HCT116 (cell line): Measurements from ENCODE around the gene CDX1. TPM values are rescaled to one million over a fixed set of nuclear protein-coding genes. Genes with fewer than 3 reads are reported as not detected.

Experiments
- ATAC-seq: fragments of 200-7000 bp; cut with Tn5 transposase; 2 replicates; pipeline ENCODE4 v1.9.1; 2020; ENCODE audit warnings: mild to moderate bottlenecking, moderate library complexity
- BruUV-seq: library from RNA; stranded (reverse); fragments of 400-500 nt; replicated peaks from 2 replicates; lab custom pipeline; 2021; lab: Mats Ljungman, UMichigan
- CTCF ChIA-PET: fragments of 300-600 bp; sonication (Branson Sonifier 250); formaldehyde crosslinking; loops from one replicate; lab custom pipeline; 2021; ENCODE audit warnings: antibody characterized with exemption; lab: Charles Lee
- POLR2A ChIA-PET: fragments of 300-600, 350-600 bp; sonication (Branson Sonifier 250); formaldehyde crosslinking; loops from one replicate; lab custom pipeline; 2021; ENCODE audit warnings: antibody characterized with exemption; lab: Charles Lee
- RAD21 ChIA-PET, 2 experiments: fragments of 300-600 bp; sonication (Branson Sonifier 250); formaldehyde crosslinking; loops; one replicate each; lab custom pipeline; 2023; ENCODE audit warnings: low total read pairs in 2 of 2; ENCODE audit not compliant: uncharacterized antibody in 2 of 2, unreplicated experiment in 2 of 2, low non-redundant PET in 1 of 2; lab: Charles Lee
- DNase-seq: peaks from one replicate; pipeline ENCODE4 v3.0.0-alpha.2; 2010; ENCODE audit warnings: low read depth, low spot score
- H2AFZ ChIP-seq: fragments of 200-600 bp; shearing (Covaris generic), sonication (generic); 2 replicates; pipeline ENCODE4 v1.6.1; 2017; ENCODE audit warnings: low read depth, mixed run types, mixed read lengths, antibody characterized with exemption, low read length; ENCODE audit not compliant: poor library complexity, severe bottlenecking
- H3K27ac ChIP-seq: 2 replicates; pipeline ENCODE4 v1.5.1; 2012; ENCODE audit warnings: low read depth, low read length
- H3K27me3 ChIP-seq: fragments of 200-600 bp; sonication (generic); 2 replicates; pipeline ENCODE4 v1.6.1; 2016; ENCODE audit warnings: mixed run types, low read length, mixed read lengths; ENCODE audit not compliant: insufficient read depth
- H3K36me3 ChIP-seq, 2 experiments: fragments of 200-500 bp in 1 of 2; fragments of 200-600 bp in 1 of 2; sonication (Bioruptor generic) in 1 of 2; sonication (generic) in 1 of 2; 2 replicates each; pipeline versions ENCODE4 v1.5.1 to v1.6.1; 2014 to 2016; ENCODE audit warnings: low read length in 2 of 2, inconsistent platforms in 1 of 2, mixed read lengths in 1 of 2, mixed run types in 1 of 2; ENCODE audit not compliant: insufficient read depth in 2 of 2, control insufficient read depth in 1 of 2
- H3K4me1 ChIP-seq, 2 experiments: fragments of 200-600 bp in 1 of 2; sonication (generic) in 1 of 2; 2 replicates each; pipeline versions ENCODE4 v1.5.1 to v1.6.1; 2012 to 2017; ENCODE audit warnings: low read length in 2 of 2, inconsistent platforms in 1 of 2, mild to moderate bottlenecking in 1 of 2, mixed read lengths in 1 of 2, mixed run types in 1 of 2, moderate library complexity in 1 of 2; ENCODE audit not compliant: insufficient read depth in 2 of 2, control insufficient read depth in 1 of 2
- H3K4me2 ChIP-seq: fragments of 200-600 bp; sonication (generic); 2 replicates; pipeline ENCODE4 v1.6.1; 2017; ENCODE audit warnings: mixed run types, low read length, mixed read lengths
- H3K4me3 ChIP-seq, 2 experiments: fragments of 200-600 bp in 1 of 2; sonication (generic) in 1 of 2; replicated peaks in 1 of 2; 2 replicates each; pipeline ENCODE4 v1.5.1; 2011 to 2016; ENCODE audit warnings: low read length in 2 of 2, control low read depth in 1 of 2, low read depth in 1 of 2, mild to moderate bottlenecking in 1 of 2, mixed read lengths in 1 of 2, mixed run types in 1 of 2
- H3K79me2 ChIP-seq: fragments of 200-600 bp; sonication (generic); 2 replicates; pipeline ENCODE4 v1.6.1; 2017; ENCODE audit warnings: mild to moderate bottlenecking, mixed run types, low read length, moderate library complexity, mixed read lengths; ENCODE audit not compliant: insufficient read depth
- H3K9ac ChIP-seq: fragments of 200-600 bp; sonication (generic); 2 replicates; pipeline ENCODE4 v1.6.1; 2016; ENCODE audit warnings: low read length, mixed read lengths
- H3K9me2 ChIP-seq: fragments of 200-600 bp; sonication (generic), shearing (Covaris generic); 2 replicates; pipeline ENCODE4 v1.6.1; 2017; ENCODE audit warnings: mixed run types, mild to moderate bottlenecking, moderate library complexity; ENCODE audit not compliant: insufficient read depth
- H3K9me3 ChIP-seq, 2 experiments: fragments of 200-500 bp in 1 of 2; fragments of 200-600 bp in 1 of 2; sonication (Bioruptor generic) in 1 of 2; sonication (generic) in 1 of 2; 2 replicates each; pipeline ENCODE4 v1.6.1; 2014 to 2017; ENCODE audit warnings: low read length in 2 of 2, mixed read lengths in 2 of 2, inconsistent platforms in 1 of 2, low read depth in 1 of 2, mild to moderate bottlenecking in 1 of 2, mixed run types in 1 of 2, moderate library complexity in 1 of 2; ENCODE audit not compliant: control insufficient read depth in 1 of 2, insufficient read depth in 1 of 2
- H4K20me1 ChIP-seq: fragments of 200-600 bp; sonication (generic), shearing (Covaris generic); 2 replicates; pipeline ENCODE4 v1.6.1; 2017; ENCODE audit warnings: mixed run types, mild to moderate bottlenecking, moderate library complexity; ENCODE audit not compliant: insufficient read depth
- ATF3 ChIP-seq: IDR thresholded peaks from 2 replicates; pipeline ENCODE4 v1.6.1; 2012
- CTCF ChIP-seq, 3 experiments: fragments of 200-600 bp in 1 of 3; sonication (generic) in 1 of 3; IDR thresholded peaks in 2 of 3; conservative IDR thresholded peaks in 1 of 3; 2 replicates each; pipeline ENCODE4 v1.5.1; 2012 to 2017; ENCODE audit warnings: low read depth in 2 of 3, low read length in 2 of 3, antibody characterized with exemption in 1 of 3, borderline replicate concordance in 1 of 3, control low read depth in 1 of 3, mild to moderate bottlenecking in 1 of 3, mixed read lengths in 1 of 3, mixed run types in 1 of 3, moderate library complexity in 1 of 3; ENCODE audit not compliant: insufficient read depth in 1 of 3
- ELF1 ChIP-seq: IDR thresholded peaks from 2 replicates; pipeline ENCODE4 v1.6.1; 2012; ENCODE audit warnings: low read depth, borderline replicate concordance
- EZH2 ChIP-seq: fragments of 200-600 bp; sonication (generic); IDR thresholded peaks from 2 replicates; pipeline ENCODE4 v1.6.1; 2017; ENCODE audit warnings: antibody characterized with exemption, mixed run types
- FOSL1 ChIP-seq: IDR thresholded peaks from 2 replicates; pipeline ENCODE4 v1.6.1; 2012; ENCODE audit warnings: low read depth
- JUND ChIP-seq: IDR thresholded peaks from 2 replicates; pipeline ENCODE4 v1.6.1; 2012
- MAX ChIP-seq: IDR thresholded peaks from 2 replicates; pipeline ENCODE4 v1.6.1; 2012
- POLR2A ChIP-seq: IDR thresholded peaks from 2 replicates; pipeline ENCODE4 v1.7.0; 2011; ENCODE audit warnings: borderline replicate concordance; ENCODE audit not compliant: insufficient read depth, insufficient read length; ENCODE audit errors: extremely low read depth
- RAD21 ChIP-seq: IDR thresholded peaks from 2 replicates; pipeline ENCODE4 v1.6.1; 2012; ENCODE audit warnings: low read depth, mild to moderate bottlenecking
- SIN3A ChIP-seq: IDR thresholded peaks from 2 replicates; pipeline ENCODE4 v1.6.1; 2012; ENCODE audit warnings: low read depth
- SP1 ChIP-seq: IDR thresholded peaks from 2 replicates; pipeline ENCODE4 v1.6.1; 2012; ENCODE audit warnings: low read depth
- SRF ChIP-seq: IDR thresholded peaks from 2 replicates; pipeline ENCODE4 v1.6.1; 2012; ENCODE audit warnings: low read depth
- ZFX ChIP-seq: fragments of 450-650 bp; IDR thresholded peaks from 2 replicates; pipeline ENCODE4 v1.6.1; 2017
- intact Hi-C: fragments of 100-400 bp; cut with micrococcal nuclease; formaldehyde crosslinking; loops from 2 replicates; pipeline ENCODE4 v1.10.0; 2022
- total RNA-seq: library from RNA; stranded (reverse); gene quantifications from one replicate; pipeline ENCODE4 v1.2.1, GENCODE V29; 2021; ENCODE audit not compliant: unreplicated experiment

The CDX1 gene
- total RNA-seq, 1 experiment from 2014 or later: not detected

- intact Hi-C loops: loop anchor here (1.0 kb wide), 1 partner anchor 45 kb away; no protein-coding TSS in a partner anchor
- ChIA-PET POLR2A (no interaction called here), CTCF (interaction anchor here (0.6 to 1.4 kb wide), 9 partner anchors 9 to 341 kb away, joined by 3 to 10 read pairs (median 4); partner anchors contain the start of gene CDX1), RAD21 (no interaction called here)
- no TSS peak for BruUV-seq
- Histone ChIP-seq H3K4me1 (no peaks in the 10 kb centered on the region), H3K27me3 (peaks cover 8% of the 10 kb centered on the region), H3K9me2 (no peaks in the 10 kb centered on the region), H3K4me2 (no peak overlapping the region), H3K4me3 (no peak overlapping the region), H3K79me2 (no peaks in the 10 kb centered on the region), H3K36me3 (no peaks in the 10 kb centered on the region), H4K20me1 (no peaks in the 10 kb centered on the region), H3K27ac (no peak overlapping the region), H3K9me3 (no peaks in the 10 kb centered on the region), H2AFZ (peak overlapping the region; percentile 13), H3K9ac (no peak overlapping the region)
- DNase-seq (no peak), ATAC-seq (no peak)
- TF ChIP-seq ATF3 (no peak), JUND (no peak), EZH2 (no peak), FOSL1 (no peak), SP1 (no peak), MAX (no peak), SRF (no peak), SIN3A (no peak), ZFX (no peak)
Observed at GRCh38 chr5:150175076-150175475, 8.5 kb downstream of the CDX1 start.

- peak; percentile 19 for DNase-seq
- Histone ChIP-seq H3K4me2 (no peak overlapping the region), H3K27ac (no peak overlapping the region)
- RAD21 ChIA-PET: no interaction called here
- TF ChIP-seq POLR2A (no peak), SRF (peak; percentile 89), SP1 (no peak), CTCF (IDR thresholded peaks at IDR 0.05 in 2 of 3, conservative IDR thresholded peaks at IDR 0.05 in 1 of 3; ENCODE audit: borderline replicate concordance in 1 of 3, insufficient read depth in 1 of 3, low read depth in 2 of 3, low read length in 2 of 3) (peak; percentile 36 to 77 (median 70); a peak in 5 of 6 replicates), SIN3A (no peak), ELF1 (no peak), RAD21 (peak; percentile 29; the same call in 1 of the 2 replicates)
- TF ChIP-seq, all 23 proteins: peak for 3
- no TSS peak for BruUV-seq
- POLR2A ChIA-PET: no interaction called here
- H3K27me3 ChIP-seq: peaks cover 3% of the 10 kb centered on the region
- no peaks in the 10 kb centered on the region for H3K4me1 ChIP-seq
- no peak overlapping the region for H3K4me3 ChIP-seq
- intact Hi-C loops: loop anchor here (1.0 kb wide), 1 partner anchor 45 kb away; no protein-coding TSS in a partner anchor
- H3K9me2 ChIP-seq: no peaks in the 10 kb centered on the region
- no peak overlapping the region for H3K9ac ChIP-seq
- no peaks in the 10 kb centered on the region for H4K20me1 ChIP-seq
- no peaks in the 10 kb centered on the region for H3K79me2 ChIP-seq
- CTCF ChIA-PET: interaction anchor here (0.6 to 1.4 kb wide), 9 partner anchors 9 to 341 kb away, joined by 3 to 10 read pairs (median 4); partner anchors contain the start of gene CDX1
- H3K9me3 ChIP-seq: no peaks in the 10 kb centered on the region
- ATAC-seq: peak; percentile 95
- H3K36me3 ChIP-seq: no peaks in the 10 kb centered on the region
- H2AFZ ChIP-seq: peak overlapping the region; percentile 13
Observed at GRCh38 chr5:150175536-150175935, 9.0 kb downstream of the CDX1 start.
